Measurements from ENCODE around the gene ZNF22. TPM values are rescaled to one million over a fixed set of nuclear protein-coding genes. Genes with fewer than 3 reads are reported as not detected.

The ZNF22 gene
- 10 to 100 TPM in 8 of 9 donors, 1 to 10 TPM in 1; 8.0 to 28.7 (median 13.5) TPM for total RNA-seq
- 10 to 100 TPM; 10.9 to 21.3 (median 11.7) TPM for polyA plus RNA-seq
- long read RNA-seq, donor 1, transcript ZNF22-201 (2 exons, 2,551 nt), result major isoform, 8 of 8 reads
- long read RNA-seq, donor 1, partial matches to known transcripts, result 0 of 8 reads
- long read RNA-seq, donor 1, other reads (novel, unspliced or antisense), result 0 of 8 reads
- long read RNA-seq, donor 2, transcript ZNF22-201 (2 exons, 2,551 nt), result major isoform, 14 of 14 reads
- long read RNA-seq, donor 2, partial matches to known transcripts, result 0 of 14 reads
- long read RNA-seq, donor 2, other reads (novel, unspliced or antisense), result 0 of 14 reads
- long read RNA-seq, donor 3, transcript ZNF22-201 (2 exons, 2,551 nt), result major isoform, 14 of 14 reads
- long read RNA-seq, donor 3, partial matches to known transcripts, result 0 of 14 reads
- long read RNA-seq, donor 3, other reads (novel, unspliced or antisense), result 0 of 14 reads
- long read RNA-seq, donor 4, transcript ZNF22-201 (2 exons, 2,551 nt), result major isoform, 21 of 23 reads
- long read RNA-seq, donor 4, partial matches to known transcripts, result 0 of 23 reads
- long read RNA-seq, donor 4, other reads (novel, unspliced or antisense), result 2 of 23 reads
- long read RNA-seq, donor 5, transcript ZNF22-201 (2 exons, 2,551 nt), result major isoform, 64 of 65 reads
- long read RNA-seq, donor 5, partial matches to known transcripts, result 0 of 65 reads
- long read RNA-seq, donor 5, other reads (novel, unspliced or antisense), result 1 of 65 reads
- long read RNA-seq, donor 6, transcript ZNF22-201 (2 exons, 2,551 nt), result major isoform, 15 of 19 reads
- long read RNA-seq, donor 6, partial matches to known transcripts, result 0 of 19 reads
- long read RNA-seq, donor 6, other reads (novel, unspliced or antisense), result 4 of 19 reads
- long read RNA-seq, donor 7, transcript ZNF22-201 (2 exons, 2,551 nt), result major isoform, 8 of 8 reads
- long read RNA-seq, donor 7, partial matches to known transcripts, result 0 of 8 reads
- long read RNA-seq, donor 7, other reads (novel, unspliced or antisense), result 0 of 8 reads
- long read RNA-seq, donor 8, transcript ZNF22-201 (2 exons, 2,551 nt), result major isoform, 23 of 23 reads
- long read RNA-seq, donor 8, partial matches to known transcripts, result 0 of 23 reads
- long read RNA-seq, donor 8, other reads (novel, unspliced or antisense), result 0 of 23 reads
- long read RNA-seq, donor 9, transcript ZNF22-201 (2 exons, 2,551 nt), result major isoform, 21 of 40 reads
- long read RNA-seq, donor 9, partial matches to known transcripts, result 19 of 40 reads
- long read RNA-seq, donor 9, other reads (novel, unspliced or antisense), result 0 of 40 reads
- long read RNA-seq, donor 10, transcript ZNF22-201 (2 exons, 2,551 nt), result major isoform, 7 of 7 reads
- long read RNA-seq, donor 10, partial matches to known transcripts, result 0 of 7 reads
- long read RNA-seq, donor 10, other reads (novel, unspliced or antisense), result 0 of 7 reads

DNA sequence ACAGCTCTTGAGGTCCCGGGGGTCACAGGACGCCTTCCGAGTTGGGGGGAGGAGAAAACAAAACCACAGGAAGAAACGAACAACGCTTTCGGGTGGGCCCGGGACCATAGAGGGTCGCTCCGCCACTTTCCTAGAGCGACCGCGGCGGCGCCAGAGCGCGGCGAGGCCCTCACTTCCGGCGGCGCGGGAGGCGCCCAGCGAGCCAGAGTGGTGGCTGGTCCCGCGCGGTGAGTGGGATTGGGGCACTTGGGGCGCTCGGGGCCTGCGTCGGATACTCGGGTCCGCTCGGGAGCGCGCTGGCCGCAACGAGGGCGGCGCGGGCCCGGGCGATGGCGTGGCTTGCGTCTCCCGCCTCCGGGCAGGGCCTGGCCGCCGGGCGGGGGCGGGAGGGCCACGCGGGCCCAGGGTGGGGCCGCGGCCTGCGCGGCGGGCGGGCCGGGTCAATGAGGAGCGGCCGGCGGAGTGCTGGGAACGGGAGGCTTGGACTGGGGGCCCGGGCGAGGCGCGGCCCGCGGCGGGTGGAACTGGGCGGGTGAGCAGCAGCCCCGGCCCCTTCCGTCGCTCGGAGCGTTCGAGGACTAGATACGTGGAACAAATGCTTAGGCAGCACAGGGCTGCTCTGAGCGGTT, at the start of gene ZNF22:
ZNF22 (plus strand) TSS at position 172 of the 629 bp plus-strand sequence. CDS start 2,446 bp downstream, outside the sequence.
- no peaks in the 10 kb centered on the region for H3K36me3 ChIP-seq (replicated peaks in 1 of 2)
- TF ChIP-seq POLR2A (IDR thresholded peaks at IDR 0.05), result peak in 1 of 2 donors; percentile 42
- TF ChIP-seq, protein P1, sequence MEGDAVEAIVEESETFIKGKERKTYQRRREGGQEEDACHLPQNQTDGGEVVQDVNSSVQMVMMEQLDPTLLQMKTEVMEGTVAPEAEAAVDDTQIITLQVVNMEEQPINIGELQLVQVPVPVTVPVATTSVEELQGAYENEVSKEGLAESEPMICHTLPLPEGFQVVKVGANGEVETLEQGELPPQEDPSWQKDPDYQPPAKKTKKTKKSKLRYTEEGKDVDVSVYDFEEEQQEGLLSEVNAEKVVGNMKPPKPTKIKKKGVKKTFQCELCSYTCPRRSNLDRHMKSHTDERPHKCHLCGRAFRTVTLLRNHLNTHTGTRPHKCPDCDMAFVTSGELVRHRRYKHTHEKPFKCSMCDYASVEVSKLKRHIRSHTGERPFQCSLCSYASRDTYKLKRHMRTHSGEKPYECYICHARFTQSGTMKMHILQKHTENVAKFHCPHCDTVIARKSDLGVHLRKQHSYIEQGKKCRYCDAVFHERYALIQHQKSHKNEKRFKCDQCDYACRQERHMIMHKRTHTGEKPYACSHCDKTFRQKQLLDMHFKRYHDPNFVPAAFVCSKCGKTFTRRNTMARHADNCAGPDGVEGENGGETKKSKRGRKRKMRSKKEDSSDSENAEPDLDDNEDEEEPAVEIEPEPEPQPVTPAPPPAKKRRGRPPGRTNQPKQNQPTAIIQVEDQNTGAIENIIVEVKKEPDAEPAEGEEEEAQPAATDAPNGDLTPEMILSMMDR (IDR thresholded peaks at IDR 0.05), result peak in 1 of 6 experiments; percentile 23
- no peaks in the 10 kb centered on the region for H3K9me3 ChIP-seq (replicated peaks in 1 of 3)
- peaks cover 10 to 60% of the 10 kb centered on the region in 2 donors for H3K4me1 ChIP-seq (replicated peaks in 1 of 2)
- no peaks in the 10 kb centered on the region for H3K27me3 ChIP-seq
- peak within 1 kb of the TSS; percentile 4 to 80 (median 47) for H3K4me3 ChIP-seq
- H3K27ac ChIP-seq, result peak within 1 kb of the TSS in 4 of 5 donors; percentile 75 to 98 (median 84)
- 1 to 3% (median 1%) methylated on average over 15 to 79 of the region's 79 CpGs for WGBS, 4 donors
- DNase-seq, result peak in 4 of 7 donors; percentile 49 to 73 (median 53)
- intact Hi-C loops (cut with DNase I), result no loop called here

DNA sequence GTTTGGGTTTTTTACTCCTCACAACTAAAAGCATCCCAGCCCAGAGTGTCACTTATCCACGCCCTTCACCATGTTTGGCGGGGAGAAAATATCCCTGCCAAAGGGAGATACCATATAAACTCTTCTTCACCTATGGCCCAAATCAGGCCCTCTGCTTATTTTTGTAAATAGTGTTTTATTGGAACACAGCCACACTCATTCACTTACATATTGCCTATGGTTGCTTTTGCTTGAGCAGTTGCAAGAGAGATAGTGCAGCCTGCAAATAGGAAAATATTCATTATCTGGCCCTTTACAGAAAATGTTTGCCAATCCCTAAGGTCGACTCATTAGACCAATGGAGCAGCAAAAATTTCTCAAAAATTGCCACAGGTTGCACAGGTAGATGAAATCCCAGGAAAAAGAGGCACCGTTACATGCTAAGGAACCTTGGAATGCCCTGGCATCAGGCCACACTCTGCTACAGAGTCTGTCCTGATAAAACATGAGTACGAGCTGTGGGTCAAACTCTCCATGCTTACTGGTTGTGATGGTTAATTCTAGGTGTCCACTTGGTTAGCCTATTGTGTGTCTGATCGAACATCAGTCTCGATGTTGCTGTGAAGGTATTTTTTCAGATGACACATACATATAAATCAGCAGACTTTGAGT, 49.0 kb upstream of the ZNF22 start:
- peaks cover 0 to 7% of the 10 kb centered on the region in 2 donors for H3K4me1 ChIP-seq (replicated peaks in 1 of 2)
- H3K9me3 ChIP-seq (replicated peaks in 1 of 3), result no peaks in the 10 kb centered on the region
- no peak overlapping the region for H3K4me3 ChIP-seq
- WGBS, 4 donors, result 81 to 88% (median 86%) methylated on average over 7 of the region's 7 CpGs
- no peaks in the 10 kb centered on the region for H3K27me3 ChIP-seq
- intact Hi-C loops (cut with DNase I), result no loop called here
- H3K36me3 ChIP-seq (replicated peaks in 1 of 2), result peaks cover 0 to 5% of the 10 kb centered on the region in 2 donors
- peak in 1 of 7 donors; percentile 36 for DNase-seq
- no peak for TF ChIP-seq POLR2A (IDR thresholded peaks at IDR 0.05)
- TF ChIP-seq, protein P1 (IDR thresholded peaks at IDR 0.05), result no peak
- H3K27ac ChIP-seq, result no peak overlapping the region

DNA sequence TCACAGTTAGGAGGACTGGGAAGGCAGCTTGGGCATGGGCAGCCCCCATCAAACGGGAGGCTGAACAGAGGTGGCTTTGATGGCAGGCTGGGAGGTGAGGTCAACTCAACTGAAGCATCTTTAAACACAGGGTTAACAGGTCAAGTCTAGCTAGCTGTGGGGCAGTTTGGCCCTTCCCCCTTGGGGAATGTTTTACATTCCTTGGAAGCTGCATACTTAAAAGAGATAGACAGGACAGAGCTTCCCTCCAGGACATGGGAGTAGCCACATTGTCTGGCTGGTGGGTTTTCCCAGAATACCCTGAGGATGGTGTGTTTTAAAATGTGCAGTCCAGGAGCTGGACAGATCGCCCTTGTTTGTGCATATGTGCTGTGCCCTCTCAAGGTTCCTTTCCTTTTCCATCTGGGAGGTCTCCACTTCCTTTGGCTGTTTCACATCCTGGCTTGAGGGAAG, 47.9 kb upstream of the ZNF22 start:
- WGBS, 4 donors, result 36 to 63% (median 47%) methylated on average over 1 to 2 of the region's 2 CpGs
- Histone ChIP-seq H3K36me3 (replicated peaks in 1 of 2) (peaks cover 0 to 5% of the 10 kb centered on the region in 2 donors), H3K4me3 (no peak overlapping the region), H3K27ac (no peak overlapping the region), H3K27me3 (no peaks in the 10 kb centered on the region), H3K4me1 (replicated peaks in 1 of 2) (peaks cover 2 to 11% of the 10 kb centered on the region in 2 donors), H3K9me3 (replicated peaks in 1 of 3) (no peaks in the 10 kb centered on the region)
- peak in 1 of 7 donors; percentile 34 for DNase-seq
- TF ChIP-seq, protein P1 (IDR thresholded peaks at IDR 0.05), result no peak
- no peak for TF ChIP-seq POLR2A (IDR thresholded peaks at IDR 0.05)
- intact Hi-C loops (cut with DNase I), result no loop called here

Data from adrenal gland (tissue), 19 donors.